ENCODE results near the gene THRAP3. TPM values are rescaled to one million over a fixed set of nuclear protein-coding genes. Genes with fewer than 3 reads are reported as not detected.

The THRAP3 gene
- total RNA-seq, 1 donor: 127 TPM

DNA sequence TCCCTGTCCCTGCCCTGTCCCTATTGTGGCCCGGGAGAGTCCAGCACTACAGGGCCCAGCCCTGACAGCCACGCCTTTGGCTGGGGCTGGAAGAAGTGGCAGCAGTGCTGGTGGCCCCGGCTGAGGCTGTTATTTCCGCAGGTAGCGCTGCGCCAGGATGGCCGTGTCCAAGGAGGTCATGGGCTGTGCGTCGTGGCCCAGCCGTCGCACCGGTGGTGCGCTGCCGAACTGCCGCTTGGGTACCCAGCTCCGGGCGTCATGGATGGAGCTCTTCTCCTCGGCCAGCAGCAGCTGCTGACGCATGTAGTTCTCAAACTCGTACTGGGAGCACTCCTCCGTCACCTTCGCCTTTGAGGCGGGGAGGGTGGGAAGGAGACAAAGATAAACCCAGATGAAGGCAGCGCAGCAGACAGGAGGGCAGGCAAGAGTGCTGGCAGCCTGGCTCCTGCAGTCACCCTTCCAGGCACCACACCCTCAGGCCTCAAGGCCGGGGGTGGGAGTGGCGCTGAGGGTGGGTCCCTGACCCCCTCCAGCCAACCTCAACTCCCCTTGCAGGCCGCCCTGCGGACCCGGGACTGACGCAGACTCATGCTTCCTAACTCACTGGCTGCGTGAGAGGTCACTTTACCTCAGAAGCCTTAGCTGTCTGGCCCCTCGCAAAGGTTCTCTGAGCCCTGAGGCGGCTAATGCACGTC is 117.5 kb downstream of the THRAP3 start:
- Histone ChIP-seq H4K20me1 (ENCODE audit: insufficient read depth, low read length) (no peaks in the 10 kb centered on the region), H3K27ac (ENCODE audit: low read depth, low read length) (no peak overlapping the region), H2AFZ (ENCODE audit: low read length) (no peak overlapping the region), H3K79me2 (ENCODE audit: insufficient read depth, low read length) (no peaks in the 10 kb centered on the region), H3K9me3 (ENCODE audit: low read depth, low read length) (no peaks in the 10 kb centered on the region), H3K27me3 (ENCODE audit: insufficient read depth, low read length) (no peaks in the 10 kb centered on the region), H3K36me3 (ENCODE audit: insufficient read depth, low read length) (peaks cover 31% of the 10 kb centered on the region), H3K4me2 (ENCODE audit: insufficient read depth, low read length) (no peak overlapping the region), H3K4me1 (ENCODE audit: insufficient read depth, low read length) (peaks cover 12% of the 10 kb centered on the region), H3K4me3 (ENCODE audit: insufficient read depth, low read length) (no peak overlapping the region)
- TF ChIP-seq, protein P1, sequence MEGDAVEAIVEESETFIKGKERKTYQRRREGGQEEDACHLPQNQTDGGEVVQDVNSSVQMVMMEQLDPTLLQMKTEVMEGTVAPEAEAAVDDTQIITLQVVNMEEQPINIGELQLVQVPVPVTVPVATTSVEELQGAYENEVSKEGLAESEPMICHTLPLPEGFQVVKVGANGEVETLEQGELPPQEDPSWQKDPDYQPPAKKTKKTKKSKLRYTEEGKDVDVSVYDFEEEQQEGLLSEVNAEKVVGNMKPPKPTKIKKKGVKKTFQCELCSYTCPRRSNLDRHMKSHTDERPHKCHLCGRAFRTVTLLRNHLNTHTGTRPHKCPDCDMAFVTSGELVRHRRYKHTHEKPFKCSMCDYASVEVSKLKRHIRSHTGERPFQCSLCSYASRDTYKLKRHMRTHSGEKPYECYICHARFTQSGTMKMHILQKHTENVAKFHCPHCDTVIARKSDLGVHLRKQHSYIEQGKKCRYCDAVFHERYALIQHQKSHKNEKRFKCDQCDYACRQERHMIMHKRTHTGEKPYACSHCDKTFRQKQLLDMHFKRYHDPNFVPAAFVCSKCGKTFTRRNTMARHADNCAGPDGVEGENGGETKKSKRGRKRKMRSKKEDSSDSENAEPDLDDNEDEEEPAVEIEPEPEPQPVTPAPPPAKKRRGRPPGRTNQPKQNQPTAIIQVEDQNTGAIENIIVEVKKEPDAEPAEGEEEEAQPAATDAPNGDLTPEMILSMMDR (IDR thresholded peaks at IDR 0.05; ENCODE audit: extremely low read depth, low read depth, low read length): no peak
- no peak for DNase-seq (ENCODE audit: insufficient read length, low spot score, missing footprints)

DNA sequence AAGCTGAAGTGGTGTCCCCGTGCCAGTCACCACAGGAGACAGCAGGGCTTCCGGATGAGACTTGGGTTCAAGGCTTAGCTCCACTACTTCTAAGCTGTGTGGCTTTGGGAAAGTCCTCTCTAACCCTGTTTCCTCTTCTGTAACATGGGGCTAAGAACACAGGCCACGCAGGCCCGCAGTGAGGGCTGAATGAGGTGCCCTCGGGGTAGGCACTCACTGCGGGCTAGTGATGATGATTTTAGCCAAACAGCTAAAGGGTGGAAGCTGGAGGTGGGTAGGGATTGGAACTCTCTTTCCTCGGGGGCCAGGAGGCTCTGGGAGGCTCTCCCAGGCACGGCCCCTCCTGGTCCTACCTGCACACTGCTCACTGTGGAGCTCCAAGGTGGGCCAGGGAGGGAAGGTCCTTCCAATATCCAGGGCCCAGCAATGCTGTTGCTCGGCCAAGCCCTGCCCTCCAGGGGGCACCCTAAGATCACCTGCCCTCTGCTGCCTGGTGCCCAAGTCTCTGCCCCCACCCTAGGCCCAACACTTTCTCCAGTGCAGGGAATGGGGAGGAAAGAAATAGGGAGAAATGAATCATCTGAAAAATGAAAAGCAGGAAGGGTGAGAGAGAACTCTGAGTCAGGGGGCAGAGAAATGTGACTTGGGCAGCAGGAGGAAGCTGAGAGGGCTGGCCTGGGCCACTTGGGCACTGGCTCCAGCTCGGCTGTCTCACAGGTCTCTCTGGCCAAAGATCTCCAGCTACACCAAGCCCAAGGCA is 118.4 kb downstream of the THRAP3 start:
- Histone ChIP-seq H3K79me2 (ENCODE audit: insufficient read depth, low read length) (peaks cover 2% of the 10 kb centered on the region), H3K4me2 (ENCODE audit: insufficient read depth, low read length) (no peak overlapping the region), H3K27ac (ENCODE audit: low read depth, low read length) (peak overlapping the region; percentile 66), H2AFZ (ENCODE audit: low read length) (no peak overlapping the region), H3K36me3 (ENCODE audit: insufficient read depth, low read length) (peaks cover 37% of the 10 kb centered on the region), H3K4me1 (ENCODE audit: insufficient read depth, low read length) (peaks cover 12% of the 10 kb centered on the region), H3K4me3 (ENCODE audit: insufficient read depth, low read length) (no peak overlapping the region), H4K20me1 (ENCODE audit: insufficient read depth, low read length) (no peaks in the 10 kb centered on the region), H3K27me3 (ENCODE audit: insufficient read depth, low read length) (no peaks in the 10 kb centered on the region), H3K9me3 (ENCODE audit: low read depth, low read length) (no peaks in the 10 kb centered on the region)
- DNase-seq (ENCODE audit: insufficient read length, low spot score, missing footprints): peak; percentile 97
- TF ChIP-seq, protein P1 (IDR thresholded peaks at IDR 0.05; ENCODE audit: extremely low read depth, low read depth, low read length): peak; percentile 81

DNA sequence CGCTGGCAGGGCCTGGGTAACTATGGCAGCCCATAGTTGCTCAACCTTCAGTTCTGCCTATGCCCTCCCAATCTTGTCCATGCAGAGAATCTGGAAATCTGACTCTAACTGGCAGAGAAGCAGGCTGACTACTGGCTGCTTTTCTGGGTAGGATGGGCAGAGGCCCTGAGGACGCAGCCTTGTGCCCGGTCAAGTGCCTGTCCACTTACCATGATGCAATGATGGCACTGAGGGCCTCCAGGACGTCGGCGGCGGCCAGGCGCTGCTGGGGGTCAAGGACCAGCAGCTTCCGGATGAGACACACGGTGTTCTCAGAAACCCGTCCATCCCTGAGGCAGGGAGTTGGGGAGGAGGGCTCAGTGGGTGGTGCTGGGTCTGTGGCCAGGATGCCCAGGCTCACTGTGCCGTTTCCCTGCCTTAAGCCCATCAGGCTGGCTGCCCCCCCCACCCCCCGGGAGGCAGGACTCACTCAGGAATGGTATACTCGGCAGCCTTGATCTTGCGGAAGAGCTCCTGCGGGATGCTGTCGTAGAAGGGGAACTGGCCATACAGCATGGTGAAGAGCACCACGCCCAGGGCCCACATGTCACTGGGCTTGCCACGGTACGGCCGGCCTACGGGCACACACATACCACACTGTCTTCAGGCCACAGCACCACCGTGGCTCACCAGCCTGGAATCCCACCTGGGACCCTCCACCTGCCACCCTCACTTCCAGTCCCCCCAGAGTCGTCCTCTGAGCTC is 119.6 kb downstream of the THRAP3 start:
- no peak overlapping the region for H3K4me3 ChIP-seq (ENCODE audit: insufficient read depth, low read length)
- H3K9me3 ChIP-seq (ENCODE audit: low read depth, low read length): no peaks in the 10 kb centered on the region
- H3K79me2 ChIP-seq (ENCODE audit: insufficient read depth, low read length): peaks cover 2% of the 10 kb centered on the region
- peaks cover 12% of the 10 kb centered on the region for H3K4me1 ChIP-seq (ENCODE audit: insufficient read depth, low read length)
- no peaks in the 10 kb centered on the region for H3K27me3 ChIP-seq (ENCODE audit: insufficient read depth, low read length)
- no peak overlapping the region for H3K4me2 ChIP-seq (ENCODE audit: insufficient read depth, low read length)
- TF ChIP-seq, protein P1 (IDR thresholded peaks at IDR 0.05; ENCODE audit: extremely low read depth, low read depth, low read length): no peak
- H2AFZ ChIP-seq (ENCODE audit: low read length): no peak overlapping the region
- no peak for DNase-seq (ENCODE audit: insufficient read length, low spot score, missing footprints)
- no peaks in the 10 kb centered on the region for H4K20me1 ChIP-seq (ENCODE audit: insufficient read depth, low read length)
- peak overlapping the region; percentile 66 for H3K27ac ChIP-seq (ENCODE audit: low read depth, low read length)
- peaks cover 48% of the 10 kb centered on the region for H3K36me3 ChIP-seq (ENCODE audit: insufficient read depth, low read length)

DNA sequence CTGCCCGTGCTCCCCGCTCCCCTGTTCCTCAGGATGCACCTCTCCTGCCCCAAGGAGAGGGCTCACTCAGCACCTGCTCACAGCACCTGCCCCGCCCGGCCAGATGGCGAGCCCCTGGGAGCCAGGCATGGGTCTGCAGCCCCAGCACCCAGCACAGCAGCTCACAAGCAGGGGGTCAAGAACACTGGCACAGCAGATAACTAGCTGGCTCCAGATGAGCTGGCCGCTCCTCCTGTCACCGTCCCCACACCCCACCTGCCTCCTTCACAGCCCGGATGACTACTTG is 120.1 kb downstream of the THRAP3 start:
- no peaks in the 10 kb centered on the region for H4K20me1 ChIP-seq (ENCODE audit: insufficient read depth, low read length)
- no peak overlapping the region for H3K27ac ChIP-seq (ENCODE audit: low read depth, low read length)
- H3K9me3 ChIP-seq (ENCODE audit: low read depth, low read length): no peaks in the 10 kb centered on the region
- no peak for DNase-seq (ENCODE audit: insufficient read length, low spot score, missing footprints)
- H3K79me2 ChIP-seq (ENCODE audit: insufficient read depth, low read length): peaks cover 2% of the 10 kb centered on the region
- H3K27me3 ChIP-seq (ENCODE audit: insufficient read depth, low read length): no peaks in the 10 kb centered on the region
- H3K4me2 ChIP-seq (ENCODE audit: insufficient read depth, low read length): no peak overlapping the region
- H3K4me3 ChIP-seq (ENCODE audit: insufficient read depth, low read length): no peak overlapping the region
- H2AFZ ChIP-seq (ENCODE audit: low read length): no peak overlapping the region
- peaks cover 49% of the 10 kb centered on the region for H3K36me3 ChIP-seq (ENCODE audit: insufficient read depth, low read length)
- peaks cover 15% of the 10 kb centered on the region for H3K4me1 ChIP-seq (ENCODE audit: insufficient read depth, low read length)
- TF ChIP-seq, protein P1 (IDR thresholded peaks at IDR 0.05; ENCODE audit: extremely low read depth, low read depth, low read length): no peak
